RWPE2 (cell line): ENCODE measurements around the gene DCUN1D1.

Experiments used
- ATAC-seq: fragments of 200-7000 bp; cut with Tn5 transposase; 3 replicates; pipeline ENCODE4 v1.9.1; 2021; ENCODE audit warnings: low read depth
- DNase-seq: peaks from one replicate; pipeline ENCODE4 v3.0.0-alpha.2; 2020; ENCODE audit warnings: low spot score
- H3K27ac ChIP-seq: fragments of 450-650 bp; 2 replicates; pipeline ENCODE4 v1.5.1; 2017; ENCODE audit warnings: mild to moderate bottlenecking; ENCODE audit not compliant: poor library complexity, severe bottlenecking
- H3K27me3 ChIP-seq: fragments of 250-450 bp; sonication (Bioruptor Pico); 2 replicates; pipeline ENCODE4 v1.5.1; 2021; ENCODE audit warnings: mild to moderate bottlenecking, moderate library complexity; ENCODE audit not compliant: insufficient read depth, poor library complexity, severe bottlenecking
- H3K36me3 ChIP-seq: fragments of 250-450 bp; sonication (Bioruptor Pico); 2 replicates; pipeline ENCODE4 v1.5.1; 2020; ENCODE audit warnings: low read depth, mild to moderate bottlenecking, moderate library complexity
- H3K4me1 ChIP-seq: fragments of 250-450 bp; sonication (Bioruptor Pico); 2 replicates; pipeline ENCODE4 v1.5.1; 2021; ENCODE audit warnings: mild to moderate bottlenecking, moderate library complexity; ENCODE audit not compliant: insufficient read depth, poor library complexity, severe bottlenecking
- H3K4me3 ChIP-seq: fragments of 250-450 bp; sonication (Bioruptor Pico); 2 replicates; pipeline ENCODE4 v1.5.1; 2021; ENCODE audit warnings: mild to moderate bottlenecking, moderate library complexity; ENCODE audit not compliant: severe bottlenecking
- H3K9me3 ChIP-seq: fragments of 250-450 bp; sonication (Bioruptor Pico); 2 replicates; pipeline ENCODE4 v1.5.1; 2021; ENCODE audit warnings: mild to moderate bottlenecking, moderate library complexity; ENCODE audit not compliant: severe bottlenecking
- CTCF ChIP-seq: fragments of 450-650 bp; IDR thresholded peaks from one replicate; pipeline ENCODE4 v1.5.1; 2017; ENCODE audit warnings: mild to moderate bottlenecking, moderate library complexity; ENCODE audit not compliant: poor library complexity, severe bottlenecking

The DCUN1D1 gene

GRCh38 chr3:182969853-182970252, 10.5 kb downstream of the DCUN1D1 start:
- 0 out of 2 replicates have a peak, but pooled peaks cover 3% of the 10 kb centered on the region for H3K36me3 ChIP-seq
- H3K27me3 ChIP-seq = no peaks in the 10 kb centered on the region
- no peaks in the 10 kb centered on the region for H3K9me3 ChIP-seq
- no peak overlapping the region for H3K4me3 ChIP-seq
- no peak overlapping the region for H3K27ac ChIP-seq
- ATAC-seq = no peak
- DNase-seq = no peak
- no peak for TF ChIP-seq CTCF
- H3K4me1 ChIP-seq = peaks cover 16% of the 10 kb centered on the region

GRCh38 chr3:182969277-182969676, 11.1 kb downstream of the DCUN1D1 start:
- TF ChIP-seq CTCF = no peak
- DNase-seq = no peak
- H3K27ac ChIP-seq = no peak overlapping the region

GRCh38 chr3:182967218-182968204, 12.8 kb downstream of the DCUN1D1 start:
- DNase-seq (no peak), ATAC-seq (no peak)
- H3K4me1 ChIP-seq = peaks cover 16% of the 10 kb centered on the region
- no peaks in the 10 kb centered on the region for H3K9me3 ChIP-seq
- TF ChIP-seq CTCF = no peak
- no peak overlapping the region for H3K27ac ChIP-seq
- no peaks in the 10 kb centered on the region for H3K27me3 ChIP-seq
- H3K36me3 ChIP-seq = peaks cover 16% of the 10 kb centered on the region
- H3K4me3 ChIP-seq = no peak overlapping the region

More at GRCh38 chr3:182969277-182969676, 11.1 kb downstream of the DCUN1D1 start:
- Histone ChIP-seq H3K27me3 (no peaks in the 10 kb centered on the region), H3K9me3 (no peaks in the 10 kb centered on the region), H3K4me3 (no peak overlapping the region), H3K36me3 (peaks cover 5% of the 10 kb centered on the region), H3K4me1 (peaks cover 16% of the 10 kb centered on the region)
- 0 out of 3 replicates have a peak, but pooled peaks have one; percentile 42 for ATAC-seq

- no peak for TF ChIP-seq CTCF
- peaks cover 13% of the 10 kb centered on the region for H3K4me1 ChIP-seq
- no peak overlapping the region for H3K4me3 ChIP-seq
Measured at GRCh38 chr3:182965861-182966366, 14.4 kb downstream of the DCUN1D1 start.

More at GRCh38 chr3:182965861-182966366, 14.4 kb downstream of the DCUN1D1 start:
- DNase-seq (no peak), ATAC-seq (no peak)
- H3K36me3 ChIP-seq = peaks cover 23% of the 10 kb centered on the region
- no peaks in the 10 kb centered on the region for H3K27me3 ChIP-seq
- no peaks in the 10 kb centered on the region for H3K9me3 ChIP-seq
- no peak overlapping the region for H3K27ac ChIP-seq
